ENCODE data around the gene NTSR1.

Gene NTSR1

DNA sequence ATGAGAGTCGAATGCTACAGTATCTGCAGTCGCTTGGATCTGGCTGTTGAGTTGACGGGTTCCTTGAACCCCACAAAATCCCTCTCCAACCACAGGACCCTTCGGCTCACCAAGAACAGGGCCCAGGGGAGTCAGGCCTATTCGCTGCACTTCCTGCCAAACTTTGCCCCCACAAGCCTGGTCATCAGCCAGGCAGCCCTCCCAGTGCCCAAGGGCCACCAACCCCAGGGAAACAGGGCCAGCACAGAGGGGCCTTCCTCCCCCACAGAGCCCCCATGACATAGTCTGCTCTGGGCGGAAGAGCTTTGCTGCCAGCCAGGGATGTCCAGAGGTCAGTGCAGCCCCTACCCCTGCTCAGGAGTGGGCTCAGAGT lies 53.1 kb downstream of the NTSR1 start:
- TF ChIP-seq Cebpa-rat (IDR thresholded peaks at IDR 0.05): no peak
- no peaks in the 10 kb centered on the region for H3K9me3 ChIP-seq (replicated peaks in 1 of 11)
- no peaks in the 10 kb centered on the region for H3K27me3 ChIP-seq
- H4K20me1 ChIP-seq: no peaks in the 10 kb centered on the region; a peak in 1 of 22 replicates
- peak overlapping the region; percentile 30 to 82 (median 63); a peak in 21 of 22 replicates for H3K4me2 ChIP-seq
- peak overlapping the region in 4 of 11 experiments; percentile 3 to 54 (median 20); a peak in 5 of 22 replicates for H3K27ac ChIP-seq
- no peak overlapping the region for H3K4me3 ChIP-seq
- peak overlapping the region in 3 of 11 experiments; percentile 2 to 59 (median 30); a peak in 3 of 22 replicates for H3K9ac ChIP-seq
- peaks cover 10 to 49% (median 37%) of the 10 kb centered on the region in 10 experiments; a peak in 19 of 20 replicates for H3K4me1 ChIP-seq
- no peaks in the 10 kb centered on the region for H3K36me3 ChIP-seq

DNA sequence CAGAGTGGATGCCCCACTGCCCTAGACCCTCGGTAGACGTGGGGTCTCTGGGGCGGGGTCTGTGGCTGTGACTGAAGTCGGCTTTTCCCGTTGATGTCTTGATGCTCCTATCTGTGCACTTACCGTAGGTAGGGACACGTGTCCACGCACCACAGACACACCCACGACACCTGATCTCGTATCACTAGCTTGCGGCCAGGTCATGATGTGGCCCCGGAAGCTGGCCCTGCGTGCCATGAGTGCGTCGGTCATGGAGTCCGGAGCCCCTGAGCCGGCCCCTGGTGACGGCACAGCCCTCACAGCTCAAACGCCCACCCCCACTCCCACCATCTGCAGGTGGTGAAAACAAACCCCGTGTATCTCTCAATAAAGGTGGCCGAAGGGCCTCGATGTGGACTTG lies 53.7 kb downstream of the NTSR1 start:
- Histone ChIP-seq H3K9me3 (replicated peaks in 1 of 11) (no peaks in the 10 kb centered on the region), H3K27ac (no peak overlapping the region), H3K4me1 (peaks cover 10 to 55% (median 42%) of the 10 kb centered on the region in 10 experiments; a peak in 19 of 20 replicates), H4K20me1 (no peaks in the 10 kb centered on the region; a peak in 1 of 22 replicates), H3K9ac (no peak overlapping the region), H3K4me3 (no peak overlapping the region), H3K36me3 (no peaks in the 10 kb centered on the region), H3K27me3 (no peaks in the 10 kb centered on the region), H3K4me2 (peak overlapping the region in 9 of 11 experiments; percentile 30 to 82 (median 66); a peak in 11 of 22 replicates)
- TF ChIP-seq Cebpa-rat (IDR thresholded peaks at IDR 0.05): no peak

DNA sequence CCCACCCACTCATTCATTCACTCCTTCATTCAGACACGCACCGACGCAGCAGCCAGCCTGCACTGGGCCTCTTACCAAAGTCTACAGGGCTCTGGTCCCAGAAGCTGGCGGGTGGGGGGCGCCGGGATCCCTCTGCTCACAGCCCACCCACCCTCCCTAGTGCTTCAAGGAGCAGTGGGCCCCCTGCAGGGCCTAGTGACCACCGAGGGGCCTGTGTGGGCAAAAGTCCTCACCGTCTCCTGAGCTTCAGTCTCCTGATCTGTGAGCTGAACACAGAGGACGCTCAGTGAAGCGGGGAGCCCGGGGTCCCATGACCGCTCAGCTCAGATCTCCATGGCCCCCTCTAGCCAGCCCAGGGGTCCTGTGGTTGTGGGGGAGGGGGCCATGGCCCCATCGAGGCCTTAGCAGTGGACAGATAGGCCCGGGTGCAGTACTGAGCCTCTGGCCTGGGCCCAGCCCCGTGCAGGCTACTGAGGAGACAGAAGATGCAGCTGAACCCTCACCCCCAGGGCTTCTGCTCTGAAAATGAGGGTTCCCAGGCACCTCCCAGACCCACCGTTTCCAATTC lies 54.2 kb downstream of the NTSR1 start:
- no peak for TF ChIP-seq Cebpa-rat (IDR thresholded peaks at IDR 0.05)
- no peaks in the 10 kb centered on the region for H3K27me3 ChIP-seq
- H3K4me1 ChIP-seq: peaks cover 10 to 59% (median 46%) of the 10 kb centered on the region in 10 experiments; a peak in 19 of 20 replicates
- H3K9me3 ChIP-seq (replicated peaks in 1 of 11): no peaks in the 10 kb centered on the region
- no peak overlapping the region for H3K4me2 ChIP-seq
- H3K36me3 ChIP-seq: no peaks in the 10 kb centered on the region
- H4K20me1 ChIP-seq: no peaks in the 10 kb centered on the region; a peak in 1 of 22 replicates
- no peak overlapping the region; a peak in 1 of 22 replicates for H3K27ac ChIP-seq
- H3K9ac ChIP-seq: no peak overlapping the region
- no peak overlapping the region for H3K4me3 ChIP-seq

DNA sequence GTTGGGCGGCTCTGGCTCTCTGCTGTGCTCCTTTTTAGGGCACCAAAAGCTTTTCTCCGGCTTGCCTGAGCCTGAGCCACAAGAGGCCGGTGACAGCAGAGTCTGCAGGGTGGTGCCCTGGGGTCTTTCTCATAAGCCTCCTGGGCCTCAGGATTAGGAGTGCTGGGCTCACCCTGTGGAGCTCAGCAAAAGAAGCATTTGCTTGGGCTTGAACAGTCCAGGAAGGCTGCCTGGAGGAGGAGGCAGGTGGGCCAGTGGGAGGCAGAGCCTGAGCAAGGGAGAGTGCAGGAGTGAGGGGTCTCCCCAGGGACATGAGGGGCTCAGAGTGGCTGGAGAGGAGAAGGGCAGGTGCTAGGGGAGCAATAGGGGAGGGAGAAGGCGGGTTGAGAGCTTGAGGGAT lies 54.8 kb downstream of the NTSR1 start:
- Histone ChIP-seq H3K4me1 (peaks cover 10 to 65% (median 51%) of the 10 kb centered on the region in 10 experiments; a peak in 19 of 20 replicates), H3K9ac (no peak overlapping the region; a peak in 1 of 22 replicates), H3K36me3 (no peaks in the 10 kb centered on the region), H3K27ac (no peak overlapping the region; a peak in 1 of 22 replicates), H3K27me3 (no peaks in the 10 kb centered on the region), H3K4me2 (no peak overlapping the region), H3K4me3 (no peak overlapping the region), H4K20me1 (no peaks in the 10 kb centered on the region; a peak in 1 of 22 replicates), H3K9me3 (replicated peaks in 1 of 11) (no peaks in the 10 kb centered on the region)
- no peak for TF ChIP-seq Cebpa-rat (IDR thresholded peaks at IDR 0.05)

DNA sequence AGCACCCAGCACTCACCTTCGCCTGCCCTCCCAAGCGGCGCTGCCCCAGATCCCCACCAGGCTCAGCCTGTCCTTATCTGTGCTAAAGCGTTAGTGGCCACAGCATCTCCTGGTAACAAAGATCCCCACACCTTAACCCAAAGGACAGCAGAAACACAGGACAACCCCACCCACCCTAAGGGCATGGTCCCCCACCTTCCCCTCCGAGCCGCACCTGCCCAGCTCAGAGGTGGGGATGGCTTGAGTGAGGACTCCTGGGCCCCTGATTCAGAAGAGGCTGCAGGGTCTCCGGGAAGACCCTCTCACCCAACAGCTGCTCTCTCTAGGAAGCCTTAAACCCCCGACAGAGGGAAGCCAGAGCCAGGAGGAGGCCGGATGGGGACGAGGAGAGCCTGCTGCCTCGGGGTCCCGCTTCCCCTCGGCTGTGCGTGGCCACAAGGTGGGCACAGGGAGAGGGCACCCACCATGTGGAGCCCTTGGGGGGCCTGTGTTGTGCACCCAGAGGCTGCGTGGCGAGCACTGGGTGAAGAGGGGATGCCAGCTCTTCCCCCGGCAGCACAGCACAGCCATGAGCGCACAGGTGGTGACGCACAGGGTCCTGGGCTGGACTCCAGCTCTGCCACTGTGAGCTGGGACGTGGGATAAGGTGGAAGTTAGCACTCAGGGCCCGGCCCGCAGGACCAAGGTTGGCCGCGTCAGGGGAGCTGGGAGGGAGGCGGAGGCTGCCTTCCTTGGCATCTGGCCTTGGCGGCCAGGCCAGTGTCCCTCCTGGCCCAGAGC lies 55.7 kb downstream of the NTSR1 start:
- no peaks in the 10 kb centered on the region for H3K36me3 ChIP-seq
- H3K9me3 ChIP-seq (replicated peaks in 1 of 11): no peaks in the 10 kb centered on the region
- H3K27ac ChIP-seq: no peak overlapping the region
- H3K4me1 ChIP-seq: peaks cover 10 to 73% (median 55%) of the 10 kb centered on the region in 10 experiments; a peak in 19 of 20 replicates
- H3K4me2 ChIP-seq: peak overlapping the region in 5 of 11 experiments; percentile 11 to 63 (median 13); a peak in 2 of 22 replicates
- no peaks in the 10 kb centered on the region for H3K27me3 ChIP-seq
- TF ChIP-seq Cebpa-rat (IDR thresholded peaks at IDR 0.05): no peak
- no peak overlapping the region for H3K4me3 ChIP-seq
- no peak overlapping the region for H3K9ac ChIP-seq
- H4K20me1 ChIP-seq: no peaks in the 10 kb centered on the region

DNA sequence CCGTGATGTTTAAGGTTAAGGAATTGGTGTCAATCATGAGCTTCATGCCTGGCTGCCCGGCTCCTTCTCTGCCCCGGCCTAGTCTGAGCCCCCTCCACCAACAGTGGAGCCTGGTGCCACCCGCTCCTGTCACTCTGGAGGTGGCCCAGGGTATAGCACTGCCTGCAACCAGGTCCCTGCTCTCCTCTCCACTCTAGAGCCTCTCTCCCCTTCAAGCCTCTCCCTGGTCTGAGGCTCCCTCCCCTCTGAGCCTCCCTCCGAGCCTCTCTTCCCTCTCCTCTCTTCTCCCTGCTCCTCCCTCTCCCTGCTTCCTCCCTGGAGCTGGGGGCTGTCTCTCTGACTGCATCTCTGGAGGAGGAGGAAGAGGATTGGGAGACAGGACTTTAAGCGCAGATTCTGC lies 56.4 kb downstream of the NTSR1 start:
- Histone ChIP-seq H4K20me1 (no peaks in the 10 kb centered on the region), H3K9ac (peak overlapping the region in 1 of 11 experiments; percentile 24; a peak in 1 of 22 replicates), H3K27ac (no peak overlapping the region), H3K4me3 (no peak overlapping the region), H3K9me3 (replicated peaks in 1 of 11) (no peaks in the 10 kb centered on the region), H3K27me3 (no peaks in the 10 kb centered on the region), H3K4me2 (peak overlapping the region in 5 of 11 experiments; percentile 11 to 63 (median 13); a peak in 7 of 22 replicates), H3K36me3 (no peaks in the 10 kb centered on the region), H3K4me1 (peaks cover 10 to 77% (median 56%) of the 10 kb centered on the region in 10 experiments; a peak in 19 of 20 replicates)
- no peak for TF ChIP-seq Cebpa-rat (IDR thresholded peaks at IDR 0.05)

DNA sequence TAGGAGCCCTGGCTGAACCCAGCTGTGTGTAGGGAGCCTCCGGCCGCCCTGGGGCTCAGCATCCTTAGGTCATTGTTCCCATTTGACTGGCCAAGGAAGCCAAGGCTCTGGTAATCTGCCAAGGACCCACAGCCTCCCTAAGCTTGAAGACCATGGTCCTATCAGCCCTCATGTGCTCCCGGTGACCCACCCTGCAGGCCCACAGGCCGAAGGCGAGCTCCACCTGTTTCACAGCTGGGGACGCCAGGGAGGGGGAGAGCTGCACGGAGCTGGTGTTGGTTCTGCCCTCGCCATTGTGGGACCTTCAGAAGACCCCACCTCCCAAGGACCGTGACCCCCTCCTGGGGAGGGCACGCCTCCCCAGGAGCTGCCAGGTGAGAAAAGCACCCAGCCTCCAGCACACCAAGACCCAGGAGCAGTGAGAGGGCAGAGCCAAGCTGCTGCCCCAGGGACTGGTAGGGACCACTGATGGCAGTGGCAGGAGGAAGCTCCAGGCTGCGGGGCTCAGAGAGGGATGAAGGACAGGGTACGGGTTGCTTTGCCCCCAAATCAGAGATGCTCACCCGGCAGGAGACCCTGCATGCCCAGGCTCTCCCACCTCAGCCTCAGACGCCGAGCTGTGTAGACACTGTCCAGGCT lies 56.9 kb downstream of the NTSR1 start:
- Histone ChIP-seq H3K27me3 (no peaks in the 10 kb centered on the region), H3K27ac (no peak overlapping the region), H3K9me3 (replicated peaks in 1 of 11) (no peaks in the 10 kb centered on the region), H4K20me1 (no peaks in the 10 kb centered on the region), H3K4me3 (no peak overlapping the region), H3K36me3 (no peaks in the 10 kb centered on the region), H3K4me1 (peaks cover 10 to 80% (median 60%) of the 10 kb centered on the region in 10 experiments; a peak in 19 of 20 replicates), H3K4me2 (peak overlapping the region in 6 of 11 experiments; percentile 0 to 63 (median 12); a peak in 9 of 22 replicates), H3K9ac (peak overlapping the region in 1 of 11 experiments; percentile 24; a peak in 1 of 22 replicates)
- TF ChIP-seq Cebpa-rat (IDR thresholded peaks at IDR 0.05): no peak

DNA sequence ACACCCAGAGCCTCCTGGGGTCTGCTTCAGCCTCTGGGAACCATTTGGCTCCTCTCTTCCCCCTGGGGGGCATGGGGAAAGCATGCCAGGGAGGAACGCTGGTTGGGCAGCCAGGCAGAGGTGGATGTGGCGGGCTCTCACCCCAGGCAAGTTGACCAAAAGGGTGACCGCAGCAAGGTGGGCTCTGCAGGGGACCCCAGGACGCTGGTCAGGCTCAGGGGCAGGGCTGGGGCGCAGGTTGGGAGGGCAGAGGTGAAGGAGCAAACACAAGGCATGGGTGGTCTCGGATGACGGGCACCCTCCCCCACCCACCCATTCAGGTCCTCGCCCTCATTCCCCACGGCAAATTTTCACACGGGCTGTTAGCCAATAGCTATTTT lies 57.4 kb downstream of the NTSR1 start:
- H3K27ac ChIP-seq: no peak overlapping the region
- no peaks in the 10 kb centered on the region for H3K9me3 ChIP-seq (replicated peaks in 1 of 11)
- no peaks in the 10 kb centered on the region for H3K36me3 ChIP-seq
- no peaks in the 10 kb centered on the region for H4K20me1 ChIP-seq
- no peak overlapping the region for H3K4me3 ChIP-seq
- H3K4me1 ChIP-seq: peaks cover 12 to 80% (median 60%) of the 10 kb centered on the region in 10 experiments; a peak in 19 of 20 replicates
- no peaks in the 10 kb centered on the region for H3K27me3 ChIP-seq
- TF ChIP-seq Cebpa-rat (IDR thresholded peaks at IDR 0.05): no peak
- peak overlapping the region in 4 of 11 experiments; percentile 54 to 66 (median 62); a peak in 5 of 22 replicates for H3K4me2 ChIP-seq
- no peak overlapping the region for H3K9ac ChIP-seq

DNA sequence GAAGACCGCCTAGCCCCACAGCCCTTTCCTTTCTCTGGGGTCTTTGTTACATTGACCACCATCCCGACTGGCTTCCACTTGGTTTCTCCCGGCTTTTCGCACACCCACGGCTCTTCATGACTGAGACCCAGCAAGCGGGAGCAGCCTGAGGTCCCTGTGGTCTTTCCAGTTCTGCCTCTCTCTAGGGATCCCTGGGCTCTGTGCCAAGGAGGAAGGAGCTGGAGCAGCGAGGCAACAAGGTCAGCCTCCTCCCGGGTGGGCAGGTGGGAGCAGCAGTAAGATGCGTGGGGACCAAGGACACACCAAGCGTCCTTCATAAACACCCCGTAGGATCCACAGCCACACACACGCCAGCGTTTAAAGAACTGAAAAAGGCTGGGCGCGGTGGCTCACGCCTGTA lies 58.1 kb downstream of the NTSR1 start:
- Histone ChIP-seq H3K27me3 (no peaks in the 10 kb centered on the region), H3K36me3 (no peaks in the 10 kb centered on the region)
- no peak for TF ChIP-seq Cebpa-rat (IDR thresholded peaks at IDR 0.05)

More for the DNA sequence above, 58.1 kb downstream of the NTSR1 start:
- Histone ChIP-seq H3K9me3 (replicated peaks in 1 of 11) (no peaks in the 10 kb centered on the region), H3K9ac (peak overlapping the region in 1 of 11 experiments; percentile 13; a peak in 1 of 22 replicates), H3K4me3 (no peak overlapping the region), H4K20me1 (no peaks in the 10 kb centered on the region), H3K27ac (peak overlapping the region in 1 of 11 experiments; percentile 9; a peak in 2 of 22 replicates), H3K4me1 (peaks cover 12 to 80% (median 60%) of the 10 kb centered on the region in 10 experiments), H3K4me2 (peak overlapping the region in 8 of 11 experiments; percentile 26 to 66 (median 54); a peak in 16 of 22 replicates)
